Measurements from ENCODE around the gene KITLG. TPM values are rescaled to one million over a fixed set of nuclear protein-coding genes. Genes with fewer than 3 reads are reported as not detected.
A peak's percentile ranks its signal among the peaks of the same experiment; 100 is the strongest.

Gene KITLG
- total and polyA plus RNA-seq, 2 experiments from 2014 or later: 3.1 to 10.7 TPM

GRCh38 chr12:88572781-88573549, 7.3 kb downstream of the KITLG start:
- H3K27ac ChIP-seq (ENCODE audit: low read depth): no peak overlapping the region
- ATAC-seq: peak; percentile 67
- peaks cover 2% of the 10 kb centered on the region; the same call in 1 of the 2 replicates for H4K20me1 ChIP-seq (replicated peaks; ENCODE audit: insufficient read depth)

More at GRCh38 chr12:88572781-88573549, 7.3 kb downstream of the KITLG start:
- Histone ChIP-seq H3K9me2 (ENCODE audit: insufficient read depth) (no peaks in the 10 kb centered on the region), H3K4me2 (peak overlapping the region; percentile 35), H2AFZ (no peak overlapping the region), H3K27me3 (ENCODE audit: insufficient read depth) (peaks cover 7% of the 10 kb centered on the region), H3K36me3 (ENCODE audit: insufficient read depth) (no peaks in the 10 kb centered on the region), H3K4me1 (ENCODE audit: insufficient read depth) (peaks cover 57% of the 10 kb centered on the region), H3K4me3 (no peak overlapping the region), H3K79me2 (replicated peaks; ENCODE audit: insufficient read depth) (peaks cover 30% of the 10 kb centered on the region), H3F3A (replicated peaks; ENCODE audit: low read depth) (no peaks in the 10 kb centered on the region)
- peak; percentile 30 for DNase-seq (ENCODE audit: low spot score)
- no peak for TF ChIP-seq REST (IDR thresholded peaks at IDR 0.05; ENCODE audit: unreplicated experiment)
- no peak for TF ChIP-seq EZH2 (IDR thresholded peaks at IDR 0.05; ENCODE audit: low read depth, unreplicated experiment)
- TF ChIP-seq JUNB (IDR thresholded peaks at IDR 0.05; ENCODE audit: unreplicated experiment): no peak
- TF ChIP-seq CREB1 (CRISPR knock-in tag; IDR thresholded peaks at IDR 0.05; ENCODE audit: low read depth): no peak
- TF ChIP-seq POLR2AphosphoS5 (IDR thresholded peaks at IDR 0.05; ENCODE audit: low read depth): no peak
- no peak for TF ChIP-seq ZNF331 (CRISPR knock-in tag; IDR thresholded peaks at IDR 0.05; ENCODE audit: low read depth)
- TF ChIP-seq NANOG (IDR thresholded peaks at IDR 0.05; ENCODE audit: borderline replicate concordance): no peak
- TF ChIP-seq CTCF (conservative IDR thresholded peaks at IDR 0.05; ENCODE audit: low read depth in 2 of 2): no peak
- TF ChIP-seq EZH2phosphoT487 (IDR thresholded peaks at IDR 0.05; ENCODE audit: unreplicated experiment): no peak
- TF ChIP-seq, protein P1, sequence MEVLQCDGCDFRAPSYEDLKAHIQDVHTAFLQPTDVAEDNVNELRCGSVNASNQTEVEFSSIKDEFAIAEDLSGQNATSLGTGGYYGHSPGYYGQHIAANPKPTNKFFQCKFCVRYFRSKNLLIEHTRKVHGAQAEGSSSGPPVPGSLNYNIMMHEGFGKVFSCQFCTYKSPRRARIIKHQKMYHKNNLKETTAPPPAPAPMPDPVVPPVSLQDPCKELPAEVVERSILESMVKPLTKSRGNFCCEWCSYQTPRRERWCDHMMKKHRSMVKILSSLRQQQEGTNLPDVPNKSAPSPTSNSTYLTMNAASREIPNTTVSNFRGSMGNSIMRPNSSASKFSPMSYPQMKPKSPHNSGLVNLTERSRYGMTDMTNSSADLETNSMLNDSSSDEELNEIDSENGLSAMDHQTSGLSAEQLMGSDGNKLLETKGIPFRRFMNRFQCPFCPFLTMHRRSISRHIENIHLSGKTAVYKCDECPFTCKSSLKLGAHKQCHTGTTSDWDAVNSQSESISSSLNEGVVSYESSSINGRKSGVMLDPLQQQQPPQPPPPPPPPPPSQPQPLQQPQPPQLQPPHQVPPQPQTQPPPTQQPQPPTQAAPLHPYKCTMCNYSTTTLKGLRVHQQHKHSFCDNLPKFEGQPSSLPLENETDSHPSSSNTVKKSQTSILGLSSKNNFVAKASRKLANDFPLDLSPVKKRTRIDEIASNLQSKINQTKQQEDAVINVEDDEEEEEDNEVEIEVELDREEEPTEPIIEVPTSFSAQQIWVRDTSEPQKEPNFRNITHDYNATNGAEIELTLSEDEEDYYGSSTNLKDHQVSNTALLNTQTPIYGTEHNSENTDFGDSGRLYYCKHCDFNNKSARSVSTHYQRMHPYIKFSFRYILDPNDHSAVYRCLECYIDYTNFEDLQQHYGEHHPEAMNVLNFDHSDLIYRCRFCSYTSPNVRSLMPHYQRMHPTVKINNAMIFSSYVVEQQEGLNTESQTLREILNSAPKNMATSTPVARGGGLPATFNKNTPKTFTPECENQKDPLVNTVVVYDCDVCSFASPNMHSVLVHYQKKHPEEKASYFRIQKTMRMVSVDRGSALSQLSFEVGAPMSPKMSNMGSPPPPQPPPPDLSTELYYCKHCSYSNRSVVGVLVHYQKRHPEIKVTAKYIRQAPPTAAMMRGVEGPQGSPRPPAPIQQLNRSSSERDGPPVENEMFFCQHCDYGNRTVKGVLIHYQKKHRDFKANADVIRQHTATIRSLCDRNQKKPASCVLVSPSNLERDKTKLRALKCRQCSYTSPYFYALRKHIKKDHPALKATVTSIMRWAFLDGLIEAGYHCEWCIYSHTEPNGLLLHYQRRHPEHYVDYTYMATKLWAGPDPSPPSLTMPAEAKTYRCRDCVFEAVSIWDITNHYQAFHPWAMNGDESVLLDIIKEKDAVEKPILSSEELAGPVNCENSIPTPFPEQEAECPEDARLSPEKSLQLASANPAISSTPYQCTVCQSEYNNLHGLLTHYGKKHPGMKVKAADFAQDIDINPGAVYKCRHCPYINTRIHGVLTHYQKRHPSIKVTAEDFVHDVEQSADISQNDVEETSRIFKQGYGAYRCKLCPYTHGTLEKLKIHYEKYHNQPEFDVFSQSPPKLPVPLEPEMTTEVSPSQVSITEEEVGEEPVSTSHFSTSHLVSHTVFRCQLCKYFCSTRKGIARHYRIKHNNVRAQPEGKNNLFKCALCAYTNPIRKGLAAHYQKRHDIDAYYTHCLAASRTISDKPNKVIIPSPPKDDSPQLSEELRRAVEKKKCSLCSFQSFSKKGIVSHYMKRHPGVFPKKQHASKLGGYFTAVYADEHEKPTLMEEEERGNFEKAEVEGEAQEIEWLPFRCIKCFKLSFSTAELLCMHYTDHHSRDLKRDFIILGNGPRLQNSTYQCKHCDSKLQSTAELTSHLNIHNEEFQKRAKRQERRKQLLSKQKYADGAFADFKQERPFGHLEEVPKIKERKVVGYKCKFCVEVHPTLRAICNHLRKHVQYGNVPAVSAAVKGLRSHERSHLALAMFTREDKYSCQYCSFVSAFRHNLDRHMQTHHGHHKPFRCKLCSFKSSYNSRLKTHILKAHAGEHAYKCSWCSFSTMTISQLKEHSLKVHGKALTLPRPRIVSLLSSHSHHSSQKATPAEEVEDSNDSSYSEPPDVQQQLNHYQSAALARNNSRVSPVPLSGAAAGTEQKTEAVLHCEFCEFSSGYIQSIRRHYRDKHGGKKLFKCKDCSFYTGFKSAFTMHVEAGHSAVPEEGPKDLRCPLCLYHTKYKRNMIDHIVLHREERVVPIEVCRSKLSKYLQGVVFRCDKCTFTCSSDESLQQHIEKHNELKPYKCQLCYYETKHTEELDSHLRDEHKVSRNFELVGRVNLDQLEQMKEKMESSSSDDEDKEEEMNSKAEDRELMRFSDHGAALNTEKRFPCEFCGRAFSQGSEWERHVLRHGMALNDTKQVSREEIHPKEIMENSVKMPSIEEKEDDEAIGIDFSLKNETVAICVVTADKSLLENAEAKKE (CRISPR knock-in tag; IDR thresholded peaks at IDR 0.05): no peak
- no peak for TF ChIP-seq ZNF114 (CRISPR knock-in tag; IDR thresholded peaks at IDR 0.05)
- TF ChIP-seq, protein P2, sequence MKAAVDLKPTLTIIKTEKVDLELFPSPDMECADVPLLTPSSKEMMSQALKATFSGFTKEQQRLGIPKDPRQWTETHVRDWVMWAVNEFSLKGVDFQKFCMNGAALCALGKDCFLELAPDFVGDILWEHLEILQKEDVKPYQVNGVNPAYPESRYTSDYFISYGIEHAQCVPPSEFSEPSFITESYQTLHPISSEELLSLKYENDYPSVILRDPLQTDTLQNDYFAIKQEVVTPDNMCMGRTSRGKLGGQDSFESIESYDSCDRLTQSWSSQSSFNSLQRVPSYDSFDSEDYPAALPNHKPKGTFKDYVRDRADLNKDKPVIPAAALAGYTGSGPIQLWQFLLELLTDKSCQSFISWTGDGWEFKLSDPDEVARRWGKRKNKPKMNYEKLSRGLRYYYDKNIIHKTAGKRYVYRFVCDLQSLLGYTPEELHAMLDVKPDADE (IDR thresholded peaks at IDR 0.05): no peak
- TF ChIP-seq STAT1 (IDR thresholded peaks at IDR 0.05; ENCODE audit: unreplicated experiment): no peak
- Mint-ChIP-seq H3K9me3 (no peaks in the 10 kb centered on the region), H3K4me3 (no peak overlapping the region), H3K27ac (peak overlapping the region; percentile 25; the same call in 1 of the 2 replicates), H3K27me3 (ENCODE audit: insufficient read depth, low read depth, poor library complexity) (peaks cover under 1% of the 10 kb centered on the region), H3K4me1 (peaks cover 59% of the 10 kb centered on the region), H3K36me3 (ENCODE audit: low read depth) (no peaks in the 10 kb centered on the region)

Measured in GM23338 (cell line).